Fibroblast of gingiva (primary cell): ENCODE results near the gene GPS1.

Experiments
- DNase-seq: peaks from one replicate; pipeline ENCODE4 v3.0.0-alpha.2; 2011; ENCODE audit warnings: low read depth

GPS1 gene

DNA sequence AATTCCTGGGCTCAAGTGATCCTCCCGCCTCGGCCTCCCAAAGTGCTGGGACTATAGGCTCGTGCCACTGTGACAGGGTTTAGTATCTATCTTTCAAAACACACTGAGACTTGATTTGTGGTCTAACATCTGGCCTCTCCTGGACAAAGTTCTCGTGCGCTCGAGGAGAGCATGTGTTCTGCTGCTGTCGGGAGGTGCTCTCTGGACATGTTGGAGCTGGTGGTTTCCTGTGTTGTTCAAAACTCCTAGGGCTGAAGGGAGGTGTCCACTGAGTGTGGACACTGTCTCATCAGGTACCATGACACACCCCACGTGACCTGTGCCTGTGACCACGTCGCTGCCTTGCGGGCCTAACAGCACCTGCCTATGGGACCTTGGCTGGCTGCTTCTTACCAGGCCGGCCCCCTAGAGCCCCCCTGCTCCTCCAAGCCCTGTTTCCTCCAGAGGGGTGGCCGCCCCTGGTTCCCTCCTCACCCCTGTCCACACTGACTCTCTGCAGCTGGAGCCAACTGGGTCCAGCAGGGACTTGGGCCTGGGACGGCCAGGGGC, 5.7 kb upstream of the GPS1 start:
- DNase-seq: no peak

DNA sequence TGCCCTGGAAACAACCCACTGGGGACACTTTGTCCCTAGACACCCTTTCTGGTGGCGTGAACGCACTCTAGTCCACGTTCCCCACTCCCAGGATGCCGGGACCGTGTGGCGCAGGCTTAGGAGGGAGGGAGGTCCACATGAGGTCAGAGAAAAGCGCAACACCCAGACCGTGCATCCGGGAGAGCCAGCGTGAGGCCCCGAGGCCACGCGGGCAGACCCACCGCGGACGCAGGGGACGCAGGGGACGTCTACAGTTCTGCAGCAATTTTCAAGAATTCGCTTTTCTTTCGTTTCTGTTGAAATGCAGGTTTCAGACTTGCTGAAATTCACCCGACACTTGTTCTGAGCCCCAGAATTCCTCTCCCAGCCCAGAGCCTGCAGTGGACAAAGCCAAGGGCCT, 4.8 kb upstream of the GPS1 start:
- no peak for DNase-seq

DNA sequence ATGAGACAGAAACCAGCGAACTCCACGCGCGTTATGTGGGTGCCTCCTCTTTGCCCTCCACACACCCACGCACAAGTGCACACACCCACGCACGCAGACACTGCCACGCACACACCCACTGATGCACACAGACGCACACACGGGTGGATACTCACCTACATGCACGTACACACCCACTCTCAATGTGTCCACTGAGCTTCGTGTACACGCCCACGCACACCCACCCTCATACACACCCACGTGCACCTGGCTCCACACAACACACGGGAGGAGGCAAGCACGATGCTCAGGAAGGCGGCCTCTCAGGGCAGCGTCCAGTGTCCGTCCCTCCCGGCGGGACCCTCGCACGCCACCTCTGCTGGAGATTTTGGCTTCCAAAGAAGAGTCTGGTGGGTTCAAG, 4.3 kb upstream of the GPS1 start:
- DNase-seq: no peak

DNA sequence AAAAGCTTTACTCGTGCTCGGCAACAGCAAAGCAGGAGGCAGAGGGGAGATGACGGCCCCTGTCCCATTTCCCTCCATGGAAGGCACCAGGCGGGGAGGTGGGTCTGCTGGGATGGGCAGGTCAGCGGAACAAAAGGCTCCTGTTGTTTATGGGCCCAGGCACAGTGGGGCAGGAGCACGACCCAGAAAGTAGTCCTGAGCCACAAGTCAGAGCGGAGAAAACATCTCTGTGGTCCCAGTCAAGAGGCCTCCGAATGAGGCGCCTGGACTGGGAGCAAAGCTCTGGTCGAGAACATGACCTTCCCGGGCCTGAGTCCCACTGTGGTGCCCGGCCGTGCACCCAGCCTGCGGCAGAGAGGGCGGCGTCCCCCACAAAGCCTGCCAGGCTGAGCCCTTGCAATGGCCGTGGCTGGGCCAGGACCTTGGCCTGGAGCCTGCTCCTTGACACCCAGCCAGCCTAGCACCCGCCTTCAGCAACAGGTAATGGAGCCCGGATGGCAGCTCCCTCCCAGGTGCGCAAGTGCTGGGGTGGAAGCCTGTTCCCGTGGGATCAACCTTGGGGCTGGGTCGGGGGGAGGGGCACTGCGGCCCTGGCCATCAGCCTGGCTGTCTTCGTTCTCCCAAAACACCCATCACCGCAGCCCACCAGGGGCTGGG, 3.7 kb upstream of the GPS1 start:
- no peak for DNase-seq

DNA sequence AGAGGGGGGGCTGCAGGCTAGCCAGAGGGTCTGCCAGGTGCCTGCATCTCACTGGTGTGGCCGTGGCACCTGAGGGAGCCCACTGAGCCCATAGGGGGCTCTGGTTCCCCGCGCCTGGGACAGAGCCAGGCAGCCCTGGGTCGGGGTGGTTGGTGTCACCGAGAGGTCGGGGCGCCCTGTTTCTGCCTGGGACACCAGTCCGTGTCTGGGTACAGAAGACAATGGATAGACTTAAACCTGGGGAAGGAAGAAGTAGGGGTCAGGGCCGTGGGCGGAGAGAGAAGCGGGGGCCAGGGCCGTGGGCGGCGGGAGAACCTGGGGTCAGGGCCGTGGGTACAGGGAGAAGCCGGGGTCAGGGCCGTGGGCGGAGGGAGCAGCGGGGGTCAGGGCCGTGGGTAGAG, 3.1 kb upstream of the GPS1 start:
- DNase-seq: no peak

DNA sequence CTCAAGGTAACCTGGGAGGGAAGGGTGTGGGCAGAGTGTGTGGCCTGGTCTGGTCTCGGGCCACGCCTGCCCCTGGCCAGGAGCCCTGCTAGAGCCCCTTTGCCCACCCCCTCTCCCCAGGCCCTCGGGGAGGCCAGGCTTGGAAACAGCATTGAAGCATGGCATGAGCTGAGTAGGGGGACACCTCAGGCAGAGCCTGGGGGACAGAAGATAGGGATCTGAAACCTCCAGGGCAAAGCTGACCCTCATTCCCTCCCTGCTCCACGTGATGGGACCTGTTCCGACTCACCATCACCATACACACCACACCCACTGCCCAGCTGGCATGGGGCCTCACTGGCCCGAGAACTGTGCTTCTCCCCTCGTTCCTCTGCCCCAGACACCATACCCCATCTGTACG, 2.6 kb upstream of the GPS1 start:
- DNase-seq: no peak

DNA sequence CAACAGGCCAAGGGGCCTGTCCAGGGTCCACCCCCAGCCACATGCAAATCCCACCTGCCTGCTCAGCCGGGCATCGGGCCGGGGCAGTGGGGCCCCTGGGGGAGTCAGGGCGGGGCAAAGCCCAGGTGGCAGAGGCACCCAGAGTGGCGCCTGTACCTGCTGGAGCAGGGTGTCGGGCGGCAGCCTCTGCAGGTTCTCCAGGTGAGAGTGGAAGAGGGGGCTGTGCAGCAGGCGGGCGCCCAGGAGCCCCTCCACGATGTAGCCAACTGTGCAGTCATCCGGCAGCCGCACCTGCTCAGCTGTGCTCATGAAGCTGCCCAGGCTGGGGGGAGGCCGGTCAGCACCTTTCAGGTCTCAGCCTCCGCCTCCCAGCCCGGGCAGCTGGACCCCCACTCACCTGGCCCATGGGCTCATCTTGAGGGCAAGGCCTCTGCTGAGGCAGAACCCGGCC, 2.2 kb upstream of the GPS1 start:
- DNase-seq: no peak

DNA sequence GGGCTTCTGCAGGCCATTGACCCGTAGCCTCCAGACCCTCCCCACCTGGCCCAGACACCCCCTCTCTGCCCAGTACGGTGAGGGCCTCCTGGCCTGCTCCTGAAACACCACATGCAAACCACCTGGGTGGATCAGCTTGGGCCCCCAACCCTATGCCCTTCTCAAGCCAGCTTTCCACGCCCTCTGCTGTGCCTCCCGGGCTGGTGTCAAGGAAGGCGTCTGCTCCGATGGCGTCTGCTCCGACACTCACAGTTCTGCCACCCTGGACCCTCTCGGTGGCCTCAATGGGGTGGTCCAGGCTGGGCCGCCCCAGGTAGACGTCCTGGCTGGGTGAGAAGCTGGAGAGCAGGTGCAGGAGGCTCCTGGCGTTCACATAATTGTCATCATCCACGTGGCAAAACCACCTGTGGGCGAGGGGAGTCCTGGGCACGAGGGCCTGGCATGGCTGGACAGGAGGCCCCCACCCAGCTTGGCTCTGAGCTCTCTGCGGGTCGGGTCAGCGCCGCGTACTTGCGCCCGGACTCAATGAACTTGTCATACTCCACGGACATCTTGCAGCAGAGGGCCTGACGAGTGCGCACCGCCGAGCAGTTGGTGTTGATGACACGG, 1.4 kb upstream of the GPS1 start:
- no peak for DNase-seq

DNA sequence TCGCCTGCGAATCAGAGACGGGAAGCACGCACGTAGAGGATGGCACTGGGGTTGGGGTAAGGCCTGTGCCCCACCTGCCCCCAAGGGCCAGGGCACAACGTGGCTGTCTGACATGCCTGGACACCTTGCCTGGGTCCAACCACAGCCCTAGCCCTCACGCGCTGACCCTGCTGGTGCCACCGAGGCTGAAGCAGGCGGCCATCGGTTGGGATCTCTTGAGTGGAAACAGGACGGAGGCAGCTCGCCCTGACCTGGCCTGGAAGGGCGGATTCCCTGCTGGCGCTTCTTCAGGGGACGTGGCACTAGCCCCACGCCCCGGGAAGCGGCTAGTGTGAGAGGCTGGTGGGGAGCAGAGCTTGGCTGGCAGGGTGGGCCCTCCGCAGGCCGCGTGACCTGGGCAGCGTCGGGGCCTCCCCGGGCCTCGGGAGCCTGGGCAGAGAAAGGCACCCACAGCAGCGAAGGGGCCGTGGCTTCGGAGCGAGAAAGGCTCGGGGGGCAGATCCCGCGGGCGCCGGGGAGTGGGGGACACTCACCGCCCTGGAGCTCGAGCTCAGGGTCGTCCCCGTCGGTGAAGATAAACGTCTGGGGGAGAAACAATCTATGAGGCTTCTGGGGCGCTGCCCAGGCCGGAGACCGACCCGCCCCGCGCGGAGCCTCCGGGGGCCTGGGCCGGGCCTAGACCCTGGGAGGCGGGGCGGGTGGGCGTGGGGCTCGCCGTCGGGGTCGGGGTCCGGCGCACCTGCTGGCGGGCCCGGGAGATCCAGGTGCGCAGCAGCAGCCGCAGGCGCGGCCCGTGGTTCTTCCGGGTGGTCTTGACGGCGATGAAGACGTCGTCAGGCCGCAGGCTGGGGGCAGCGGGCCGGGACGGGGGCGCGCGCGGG, 697 bp upstream of the GPS1 start:
- DNase-seq: peak; percentile 21

DNA sequence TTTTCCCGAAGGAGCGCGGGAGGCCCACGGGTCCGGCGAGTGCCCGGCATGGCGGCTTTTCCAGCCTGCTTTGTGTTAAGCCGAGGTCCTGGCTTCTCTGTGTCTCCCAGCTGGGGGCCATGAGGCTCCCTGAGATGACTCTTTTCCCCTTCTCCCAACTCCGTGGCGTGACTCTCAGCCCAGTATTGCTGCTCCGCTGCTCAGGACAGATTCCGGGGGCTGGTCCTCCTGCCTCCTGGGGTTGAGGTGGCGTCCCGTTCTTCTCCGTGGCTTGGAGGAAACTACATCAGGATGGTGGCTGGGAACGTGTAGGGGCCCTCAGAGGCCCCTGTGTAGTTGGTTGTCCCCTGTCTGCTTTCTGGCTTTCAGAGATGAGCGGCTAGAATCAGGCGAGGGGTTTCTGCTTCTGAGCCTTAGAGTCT, 951 bp downstream of the GPS1 start:
- no peak for DNase-seq

DNA sequence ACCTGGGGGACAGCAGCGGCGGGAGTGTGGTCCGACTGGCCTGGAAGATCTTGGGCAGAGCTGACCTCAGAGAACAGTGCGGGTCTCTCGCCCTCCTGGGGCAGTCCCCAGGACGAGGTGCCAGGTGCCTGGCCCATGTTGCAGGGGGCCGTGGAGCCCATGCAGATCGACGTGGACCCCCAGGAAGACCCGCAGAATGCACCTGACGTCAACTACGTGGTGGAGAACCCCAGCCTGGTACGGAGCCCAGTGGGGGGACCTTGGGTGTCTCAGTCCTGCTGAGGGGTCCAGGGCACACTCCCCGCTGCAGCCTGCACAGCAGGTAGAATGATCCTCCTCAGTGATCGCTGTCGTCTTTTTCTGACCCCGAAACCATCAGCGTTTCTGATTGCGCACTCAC, 1.4 kb downstream of the GPS1 start:
- DNase-seq: no peak

DNA sequence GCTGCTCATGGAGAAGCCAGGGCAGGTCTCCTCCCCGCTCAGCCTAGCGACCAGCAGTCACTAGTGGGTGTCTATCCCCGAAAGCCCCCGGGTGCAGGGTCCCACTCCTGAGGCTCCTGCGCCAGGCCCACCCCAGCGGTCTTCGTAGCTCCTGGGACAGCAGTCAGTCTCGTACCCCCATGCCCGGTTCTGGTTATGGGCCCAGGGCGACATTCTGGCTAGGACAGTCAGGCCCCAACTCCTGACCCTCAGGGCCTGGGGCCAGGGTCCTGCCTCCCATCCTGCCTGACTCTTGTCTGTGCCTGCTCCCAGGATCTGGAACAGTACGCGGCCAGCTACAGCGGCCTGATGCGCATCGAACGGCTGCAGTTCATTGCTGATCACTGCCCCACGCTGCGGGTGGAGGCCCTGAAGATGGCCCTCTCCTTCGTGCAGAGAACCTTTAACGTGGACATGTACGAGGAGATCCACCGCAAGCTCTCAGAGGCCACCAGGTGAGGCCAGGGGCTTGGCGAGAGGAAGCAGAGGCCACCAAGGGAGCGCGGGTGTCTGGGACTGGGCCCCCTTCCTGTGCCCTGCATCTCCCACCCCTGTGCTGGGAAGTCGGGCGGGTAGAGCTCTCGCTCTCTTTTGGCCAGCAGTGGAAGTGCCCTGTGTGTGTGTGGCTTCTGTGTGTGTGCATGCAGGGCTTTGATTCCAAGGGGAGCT, 2.0 kb downstream of the GPS1 start:
- no peak for DNase-seq

DNA sequence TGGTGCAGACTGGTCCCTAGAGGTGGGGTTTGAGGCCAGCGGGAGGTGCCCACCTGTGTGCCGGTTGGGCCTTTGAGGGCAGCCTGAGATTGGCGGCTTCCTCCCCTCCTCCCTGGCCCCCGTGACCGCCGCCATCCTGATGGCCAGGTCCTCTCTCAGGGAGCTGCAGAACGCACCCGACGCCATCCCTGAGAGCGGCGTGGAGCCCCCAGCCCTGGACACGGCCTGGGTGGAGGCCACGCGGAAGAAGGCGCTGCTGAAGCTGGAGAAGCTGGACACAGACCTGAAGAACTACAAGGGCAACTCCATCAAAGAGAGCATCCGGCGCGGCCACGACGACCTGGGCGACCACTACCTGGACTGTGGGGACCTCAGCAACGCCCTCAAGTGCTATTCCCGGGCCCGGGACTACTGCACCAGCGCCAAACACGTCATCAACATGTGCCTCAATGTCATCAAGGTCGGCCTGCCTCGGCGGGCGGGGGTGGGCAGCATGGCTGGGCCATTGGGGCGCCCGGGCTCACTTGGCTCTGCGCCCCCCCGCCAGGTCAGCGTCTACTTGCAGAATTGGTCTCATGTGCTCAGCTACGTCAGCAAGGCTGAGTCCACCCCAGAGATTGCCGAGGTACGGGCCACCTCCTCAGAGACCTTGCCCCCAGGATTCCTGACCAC, 2.8 kb downstream of the GPS1 start:
- DNase-seq: no peak

DNA sequence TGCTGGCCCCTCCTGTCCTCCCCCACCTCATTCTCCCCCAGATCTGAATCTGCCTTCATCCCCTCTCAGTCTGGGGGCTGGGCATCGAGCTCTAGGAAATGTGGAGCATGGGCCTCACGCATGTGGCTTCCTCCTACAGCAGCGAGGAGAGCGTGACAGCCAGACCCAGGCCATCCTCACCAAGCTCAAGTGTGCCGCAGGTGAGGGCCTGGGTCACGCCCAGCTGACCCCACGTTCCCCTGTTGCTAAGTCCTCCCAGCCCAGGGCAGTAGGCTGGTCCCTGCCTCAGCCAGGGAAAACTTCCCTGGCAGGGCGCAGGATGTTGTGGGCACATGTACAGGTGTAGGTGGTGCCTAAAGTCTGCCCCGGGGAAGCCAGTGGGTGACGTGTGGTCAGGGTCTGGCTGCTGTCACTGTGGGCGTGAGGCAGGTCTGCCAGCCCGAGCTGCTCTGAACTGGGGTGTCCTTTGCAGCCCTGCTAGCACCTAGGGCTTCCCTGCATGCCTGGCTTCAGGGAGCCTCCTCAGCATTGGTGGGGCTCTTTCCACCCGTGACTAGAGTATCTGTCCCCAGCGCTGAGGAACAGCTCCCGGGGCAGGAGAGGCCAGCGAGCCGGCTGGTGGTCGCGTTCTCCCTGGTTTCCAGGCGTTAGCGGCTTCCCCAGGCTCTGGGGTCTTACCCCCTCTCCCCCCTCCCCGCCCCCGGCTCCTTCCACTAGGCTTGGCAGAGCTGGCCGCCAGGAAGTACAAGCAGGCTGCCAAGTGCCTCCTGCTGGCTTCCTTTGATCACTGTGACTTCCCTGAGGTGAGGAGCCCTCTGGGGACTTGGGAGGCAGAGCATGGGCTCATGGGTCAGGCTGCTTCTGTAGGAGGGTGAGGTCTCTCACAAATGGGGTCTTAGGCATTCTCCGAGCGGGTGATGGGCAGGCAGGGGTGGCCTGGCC, 3.6 kb downstream of the GPS1 start:
- DNase-seq: no peak

DNA sequence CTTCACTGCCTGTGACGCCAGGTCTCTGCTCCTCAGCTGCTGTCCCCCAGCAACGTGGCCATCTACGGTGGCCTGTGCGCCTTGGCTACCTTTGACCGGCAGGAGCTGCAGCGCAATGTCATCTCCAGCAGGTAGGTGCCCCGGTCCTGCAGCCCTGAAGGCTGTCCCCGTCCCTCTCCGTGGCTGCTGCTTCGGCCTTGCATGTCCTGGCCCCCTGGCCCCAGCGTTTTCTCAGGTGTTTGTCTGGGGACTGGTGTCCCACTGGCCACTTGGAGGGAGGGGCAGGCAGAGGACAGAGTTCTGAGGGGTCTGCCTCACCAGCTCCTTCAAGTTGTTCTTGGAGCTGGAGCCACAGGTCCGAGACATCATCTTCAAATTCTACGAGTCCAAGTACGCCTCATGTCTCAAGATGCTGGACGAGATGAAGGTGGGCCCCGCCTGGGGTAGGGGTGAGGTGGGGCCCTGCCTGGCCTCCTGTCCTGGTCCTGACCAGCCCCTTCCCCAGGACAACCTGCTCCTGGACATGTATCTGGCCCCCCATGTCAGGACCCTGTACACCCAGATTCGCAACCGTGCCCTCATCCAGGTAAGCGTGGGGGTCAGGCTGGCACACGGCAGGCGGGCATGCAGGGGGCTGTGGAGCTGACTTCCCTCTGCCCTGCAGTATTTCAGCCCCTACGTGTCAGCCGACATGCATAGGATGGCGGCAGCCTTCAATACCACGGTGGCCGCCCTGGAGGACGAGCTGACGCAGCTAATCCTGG, 4.4 kb downstream of the GPS1 start:
- DNase-seq: no peak

DNA sequence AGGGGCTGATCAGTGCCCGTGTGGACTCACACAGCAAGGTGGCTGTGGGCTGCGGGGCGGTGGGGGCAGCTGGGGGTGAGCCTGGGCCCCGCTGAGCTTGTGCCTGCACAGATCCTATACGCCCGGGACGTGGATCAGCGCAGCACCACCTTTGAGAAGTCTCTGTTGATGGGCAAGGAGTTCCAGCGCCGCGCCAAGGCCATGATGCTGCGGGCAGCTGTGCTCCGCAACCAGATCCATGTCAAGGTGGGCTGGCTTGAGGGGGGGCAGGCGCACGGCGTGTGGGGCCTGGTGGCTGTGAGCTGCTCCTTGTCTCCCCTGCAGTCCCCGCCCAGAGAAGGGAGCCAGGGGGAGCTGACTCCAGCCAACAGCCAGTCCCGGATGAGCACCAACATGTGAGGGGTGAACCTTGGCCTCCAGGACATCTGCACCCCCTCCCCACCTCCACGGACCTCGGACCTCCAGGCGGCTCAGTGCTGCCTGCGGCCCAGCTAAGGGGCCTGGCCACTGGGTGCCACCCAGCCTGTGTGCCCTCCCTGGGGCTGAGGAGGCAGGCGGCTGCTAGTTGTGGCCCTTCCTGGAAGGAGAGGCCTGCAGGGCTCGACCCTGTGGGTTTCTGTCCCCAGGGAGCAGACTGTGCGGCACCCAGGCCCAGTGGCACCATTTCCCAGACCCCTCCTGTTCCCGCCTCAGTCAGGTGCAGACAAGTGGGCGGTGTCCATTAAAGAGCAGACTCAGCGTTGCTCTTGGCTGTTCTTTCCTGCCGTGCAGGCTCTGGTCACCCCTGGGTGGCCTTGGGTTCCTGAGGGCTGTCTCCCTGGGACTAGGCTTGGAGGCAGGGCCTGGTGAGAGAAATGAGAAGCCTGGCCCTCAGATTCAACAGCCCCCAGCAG, 5.3 kb downstream of the GPS1 start:
- no peak for DNase-seq

DNA sequence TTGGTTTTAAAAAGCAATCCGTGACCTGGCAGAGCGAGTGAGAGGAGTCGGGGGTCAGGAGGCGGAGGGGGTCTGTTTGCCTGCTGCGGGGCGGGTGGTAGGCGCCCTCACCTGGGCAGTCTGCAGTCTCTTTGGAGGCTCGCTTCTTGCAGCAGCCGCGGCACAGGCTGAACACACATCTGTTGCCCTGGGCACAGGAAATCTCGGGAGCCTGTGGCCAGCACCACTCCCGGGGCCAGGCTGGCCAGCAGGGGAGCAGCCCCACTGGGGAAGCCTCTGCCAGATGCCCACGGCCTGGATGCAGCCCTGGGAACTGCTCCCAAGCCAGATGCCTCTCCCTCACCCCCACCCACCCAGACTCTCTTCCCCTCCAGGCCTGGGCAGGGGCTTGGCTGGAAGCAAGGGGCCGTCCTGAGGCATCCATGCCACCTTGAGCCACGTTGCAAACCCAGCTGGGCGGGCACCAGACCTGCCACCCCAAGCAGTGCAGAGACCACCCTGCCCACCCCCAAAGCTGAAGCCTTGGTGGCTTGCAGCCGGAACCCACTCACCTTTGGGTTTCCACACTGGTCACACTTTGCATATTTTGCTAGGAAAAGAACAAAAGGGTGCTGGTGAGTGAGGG, 6.6 kb downstream of the GPS1 start:
- no peak for DNase-seq

DNA sequence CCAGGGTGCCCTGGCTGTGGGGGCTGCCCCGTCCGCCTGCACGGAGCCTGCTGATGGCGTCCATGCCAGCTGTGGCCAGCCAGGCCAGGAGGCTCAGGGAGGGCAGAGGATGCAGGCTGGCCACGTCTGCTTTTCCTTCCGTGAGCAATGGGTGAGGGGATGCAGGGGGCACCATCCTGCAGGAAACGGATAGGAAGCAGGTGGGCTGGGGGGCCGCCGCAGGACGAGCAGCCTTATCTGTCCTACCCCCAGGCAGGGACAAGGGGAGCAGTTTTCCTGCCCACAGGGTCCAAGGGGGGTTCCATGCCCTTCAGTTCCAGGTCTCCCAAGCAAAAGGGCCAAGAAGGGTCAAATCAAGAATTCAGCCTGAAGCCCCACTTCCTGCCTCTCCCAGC, 7.2 kb downstream of the GPS1 start:
- no peak for DNase-seq
